ENCODE results near the gene SAMM50. TPM values are rescaled to one million over a fixed set of nuclear protein-coding genes. Genes with fewer than 3 reads are reported as not detected.

The SAMM50 gene
- total RNA-seq, 6 experiments from 2014 or later = 17.5 to 39.5 (median 21.0) TPM

DNA sequence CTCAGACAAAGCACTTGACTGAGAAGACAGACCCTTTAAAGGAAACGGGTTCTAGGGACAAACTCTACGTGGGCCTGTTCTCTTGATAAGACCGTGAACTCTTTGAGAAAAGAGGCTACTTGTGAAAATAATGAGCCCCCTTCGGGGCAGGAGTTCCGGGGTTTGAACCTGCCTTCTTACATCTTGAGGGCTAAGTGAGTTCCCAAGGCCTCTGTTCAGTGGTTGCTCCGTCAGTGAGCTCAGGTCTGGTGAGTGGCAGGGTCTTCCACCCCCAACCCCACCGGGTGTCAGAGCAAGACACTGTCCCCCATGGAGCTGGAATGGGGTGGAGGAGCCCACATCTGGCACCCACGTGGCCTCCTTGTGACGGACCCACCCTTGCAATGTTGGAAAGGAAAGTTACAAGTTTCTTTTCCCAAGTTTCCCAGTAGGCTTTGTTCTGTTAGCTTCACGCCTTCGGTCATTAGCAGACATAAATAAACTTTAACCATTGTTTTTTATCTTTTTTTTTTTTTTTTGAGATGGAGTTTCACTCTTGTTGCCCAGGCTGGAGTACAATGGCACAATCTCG is 6.3 kb upstream of the SAMM50 start:
- Histone ChIP-seq H3K27ac (no peak overlapping the region), H3K9me3 (no peaks in the 10 kb centered on the region), H3K4me3 (no peak overlapping the region), H3K27me3 (no peaks in the 10 kb centered on the region), H3K4me1 (no peaks in the 10 kb centered on the region), H3K36me3 (peaks cover 0 to 57% (median 16%) of the 10 kb centered on the region in 4 donors)
- no peak for TF ChIP-seq POLR2A (IDR thresholded peaks at IDR 0.05)
- TF ChIP-seq, protein P1, sequence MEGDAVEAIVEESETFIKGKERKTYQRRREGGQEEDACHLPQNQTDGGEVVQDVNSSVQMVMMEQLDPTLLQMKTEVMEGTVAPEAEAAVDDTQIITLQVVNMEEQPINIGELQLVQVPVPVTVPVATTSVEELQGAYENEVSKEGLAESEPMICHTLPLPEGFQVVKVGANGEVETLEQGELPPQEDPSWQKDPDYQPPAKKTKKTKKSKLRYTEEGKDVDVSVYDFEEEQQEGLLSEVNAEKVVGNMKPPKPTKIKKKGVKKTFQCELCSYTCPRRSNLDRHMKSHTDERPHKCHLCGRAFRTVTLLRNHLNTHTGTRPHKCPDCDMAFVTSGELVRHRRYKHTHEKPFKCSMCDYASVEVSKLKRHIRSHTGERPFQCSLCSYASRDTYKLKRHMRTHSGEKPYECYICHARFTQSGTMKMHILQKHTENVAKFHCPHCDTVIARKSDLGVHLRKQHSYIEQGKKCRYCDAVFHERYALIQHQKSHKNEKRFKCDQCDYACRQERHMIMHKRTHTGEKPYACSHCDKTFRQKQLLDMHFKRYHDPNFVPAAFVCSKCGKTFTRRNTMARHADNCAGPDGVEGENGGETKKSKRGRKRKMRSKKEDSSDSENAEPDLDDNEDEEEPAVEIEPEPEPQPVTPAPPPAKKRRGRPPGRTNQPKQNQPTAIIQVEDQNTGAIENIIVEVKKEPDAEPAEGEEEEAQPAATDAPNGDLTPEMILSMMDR (IDR thresholded peaks at IDR 0.05) = no peak
- DNase-seq (no peak), ATAC-seq (no peak)
- intact Hi-C loops (cut with DNase I) = no loop called here
- 91% methylated on average over 8 of the region's 12 CpGs for WGBS (ENCODE audit: insufficient coverage, low coverage, low lambda C conversion rate, missing lambda C conversion rate)

DNA sequence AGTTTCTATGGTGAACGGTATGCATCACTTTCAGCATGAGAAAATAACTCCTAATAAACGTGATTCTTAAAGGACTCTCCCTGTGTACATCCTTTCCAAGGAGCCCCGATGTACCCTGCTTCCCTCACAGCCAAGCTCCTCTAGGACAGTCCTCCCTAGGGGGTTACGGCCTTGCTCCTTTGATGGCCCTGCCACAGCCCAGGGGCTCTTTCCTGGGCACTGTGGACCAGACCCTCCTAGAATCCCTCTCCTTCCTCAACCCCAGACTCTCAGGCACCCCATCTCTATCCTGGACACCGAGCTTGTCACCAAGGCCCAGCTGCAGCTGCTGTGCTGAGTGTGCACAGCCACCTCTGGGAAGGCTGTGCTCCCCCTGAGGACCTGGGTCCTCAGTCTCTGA is 3.9 kb upstream of the SAMM50 start:
- peaks cover 0 to 34% (median 4%) of the 10 kb centered on the region in 4 donors for H3K36me3 ChIP-seq
- H3K4me1 ChIP-seq = peaks cover 0 to 9% (median 2%) of the 10 kb centered on the region in 4 donors
- no peaks in the 10 kb centered on the region for H3K9me3 ChIP-seq
- peak in 1 of 4 donors; percentile 1 for ATAC-seq
- intact Hi-C loops (cut with DNase I) = no loop called here
- TF ChIP-seq POLR2A (IDR thresholded peaks at IDR 0.05) = no peak
- TF ChIP-seq, protein P1 (IDR thresholded peaks at IDR 0.05) = no peak
- H3K4me3 ChIP-seq = no peak overlapping the region
- DNase-seq = no peak
- H3K27me3 ChIP-seq = no peaks in the 10 kb centered on the region
- no peak overlapping the region for H3K27ac ChIP-seq
- WGBS (ENCODE audit: insufficient coverage, low coverage, low lambda C conversion rate, missing lambda C conversion rate) = 63% methylated on average over 4 of the region's 5 CpGs

DNA sequence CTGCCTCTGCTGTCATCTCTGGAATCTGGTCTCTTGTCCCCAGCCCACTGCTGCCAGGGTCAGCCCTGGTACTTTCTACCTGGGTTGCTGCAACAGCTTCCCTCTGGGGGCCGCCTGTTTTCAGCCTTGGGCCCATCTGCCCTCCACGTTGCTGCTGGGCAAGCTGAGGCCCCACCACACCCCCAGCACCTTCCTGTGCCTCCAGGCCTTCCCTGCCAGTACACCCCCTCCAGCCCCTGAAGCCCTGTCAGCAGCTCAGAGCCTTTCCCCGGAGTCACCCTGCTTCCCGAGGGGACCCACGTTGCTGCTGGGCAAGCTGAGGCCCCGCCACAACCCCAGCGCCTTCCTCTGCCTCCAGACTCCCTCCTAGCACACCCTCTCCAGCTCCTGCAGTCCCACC is 3.3 kb upstream of the SAMM50 start:
- ATAC-seq (peak in 2 of 4 donors; percentile 1 to 4), DNase-seq (no peak)
- no peak overlapping the region for H3K4me3 ChIP-seq
- H3K27me3 ChIP-seq = no peaks in the 10 kb centered on the region
- H3K9me3 ChIP-seq = no peaks in the 10 kb centered on the region
- H3K27ac ChIP-seq = no peak overlapping the region
- WGBS (ENCODE audit: insufficient coverage, low coverage, low lambda C conversion rate, missing lambda C conversion rate) = 24% methylated on average over 4 of the region's 7 CpGs
- intact Hi-C loops (cut with DNase I) = no loop called here
- TF ChIP-seq, protein P1 (IDR thresholded peaks at IDR 0.05) = no peak
- TF ChIP-seq POLR2A (IDR thresholded peaks at IDR 0.05) = no peak
- peaks cover 0 to 15% (median 6%) of the 10 kb centered on the region in 4 donors for H3K4me1 ChIP-seq
- H3K36me3 ChIP-seq = peaks cover 0 to 28% (median 2%) of the 10 kb centered on the region in 4 donors

DNA sequence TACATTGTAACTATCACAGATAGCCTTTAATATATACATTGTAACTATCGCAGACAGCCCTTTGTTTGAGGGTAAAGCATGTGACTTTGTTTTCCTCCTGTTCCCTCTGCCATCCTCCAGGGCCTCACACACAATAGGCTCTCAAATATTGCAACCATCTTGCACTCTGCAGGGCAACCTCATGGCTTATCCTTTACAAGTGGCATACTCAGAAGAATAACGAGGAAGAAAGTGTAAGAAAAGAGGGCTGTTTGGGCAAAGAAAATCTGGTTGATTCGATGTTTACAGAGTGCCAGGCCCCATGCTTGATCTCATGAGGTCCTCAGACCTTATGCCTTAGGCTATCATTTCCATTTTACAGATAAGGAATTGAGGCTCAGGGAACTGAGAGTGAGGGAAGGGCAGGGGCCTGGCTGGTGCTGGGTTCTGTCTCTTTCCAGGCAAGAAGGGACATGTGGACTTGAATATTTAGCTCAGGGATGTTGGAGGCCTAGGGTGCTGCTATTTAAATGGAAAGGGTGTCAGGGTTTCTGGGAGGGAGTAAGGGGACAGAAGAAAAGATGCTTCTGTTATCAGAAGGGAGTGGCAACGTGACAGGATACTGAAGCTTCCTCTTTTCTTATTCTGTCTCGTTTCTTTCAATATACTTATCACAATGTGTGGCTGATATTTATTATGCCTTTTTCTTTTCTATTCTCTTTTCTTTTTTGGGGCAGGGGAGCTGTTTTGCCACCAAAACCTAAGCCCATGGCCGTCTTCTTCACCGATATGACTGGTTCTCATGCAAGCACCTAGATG is 1.1 kb upstream of the SAMM50 start:
- H3K27ac ChIP-seq = no peak overlapping the region
- 32% methylated on average over 7 of the region's 7 CpGs for WGBS (ENCODE audit: insufficient coverage, low coverage, low lambda C conversion rate, missing lambda C conversion rate)
- H3K36me3 ChIP-seq = peaks cover 0 to 8% (median 0%) of the 10 kb centered on the region in 4 donors
- H3K27me3 ChIP-seq = no peaks in the 10 kb centered on the region
- DNase-seq (no peak), ATAC-seq (no peak)
- intact Hi-C loops (cut with DNase I) = no loop called here
- peak overlapping the region; percentile 93 to 100 (median 97) for H3K4me3 ChIP-seq
- H3K9me3 ChIP-seq = no peaks in the 10 kb centered on the region
- TF ChIP-seq, protein P1 (IDR thresholded peaks at IDR 0.05) = no peak
- no peak for TF ChIP-seq POLR2A (IDR thresholded peaks at IDR 0.05)
- peaks cover 0 to 23% (median 12%) of the 10 kb centered on the region in 4 donors for H3K4me1 ChIP-seq
